ENCODE results near the gene ACVR1C.
A peak's percentile ranks its signal among the peaks of the same experiment; 100 is the strongest.

The ACVR1C gene

GRCh38 chr2:157596992-157597681, 31.5 kb downstream of the ACVR1C start:
- Histone ChIP-seq H3K4me1 (ENCODE audit: control insufficient read depth, low read length) (peaks cover 5% of the 10 kb centered on the region), H3K27ac (ENCODE audit: low read depth, low read length) (no peak overlapping the region), H3K36me3 (ENCODE audit: control insufficient read depth, low read length) (no peaks in the 10 kb centered on the region), H3K4me2 (ENCODE audit: low read length) (no peak overlapping the region), H3K9me2 (replicated peaks; ENCODE audit: control insufficient read depth, low read length) (no peaks in the 10 kb centered on the region), H3K9me3 (ENCODE audit: control insufficient read depth, insufficient read depth, low read length) (no peaks in the 10 kb centered on the region), H4K20me1 (ENCODE audit: control insufficient read depth, insufficient read depth, low read depth, low read length) (no peaks in the 10 kb centered on the region), H3F3A (ENCODE audit: control insufficient read depth, insufficient read depth) (no peaks in the 10 kb centered on the region), H3K79me2 (ENCODE audit: control insufficient read depth, low read length) (no peaks in the 10 kb centered on the region), H3K27me3 (ENCODE audit: control insufficient read depth, low read length) (peaks cover 17% of the 10 kb centered on the region), H3K4me3 (ENCODE audit: low read length) (no peak overlapping the region)
- no peak for TF ChIP-seq CTCF (IDR thresholded peaks at IDR 0.05; ENCODE audit: low read depth, low read length, poor library complexity, severe bottlenecking)
- no peak for TF ChIP-seq EZH2phosphoT487 (IDR thresholded peaks at IDR 0.05; ENCODE audit: borderline replicate concordance, low read length)

GRCh38 chr2:157593411-157593810, 35.3 kb downstream of the ACVR1C start:
- peaks cover 2% of the 10 kb centered on the region; the same call in 1 of the 2 replicates for H3K27me3 ChIP-seq (ENCODE audit: control insufficient read depth, low read length)
- H3K9me3 ChIP-seq (ENCODE audit: control insufficient read depth, insufficient read depth, low read length) = no peaks in the 10 kb centered on the region
- H3K4me1 ChIP-seq (ENCODE audit: control insufficient read depth, low read length) = peaks cover 5% of the 10 kb centered on the region
- no peak overlapping the region for H3K27ac ChIP-seq (ENCODE audit: low read depth, low read length)
- H3K36me3 ChIP-seq (ENCODE audit: control insufficient read depth, low read length) = no peaks in the 10 kb centered on the region
- no peak overlapping the region for H3K4me3 ChIP-seq (ENCODE audit: low read length)
- H3K9me2 ChIP-seq (replicated peaks; ENCODE audit: control insufficient read depth, low read length) = no peaks in the 10 kb centered on the region
- H3K4me2 ChIP-seq (ENCODE audit: low read length) = no peak overlapping the region
- H3K79me2 ChIP-seq (ENCODE audit: control insufficient read depth, low read length) = no peaks in the 10 kb centered on the region
- H4K20me1 ChIP-seq (ENCODE audit: control insufficient read depth, insufficient read depth, low read depth, low read length) = no peaks in the 10 kb centered on the region
- no peak for TF ChIP-seq EZH2phosphoT487 (IDR thresholded peaks at IDR 0.05; ENCODE audit: borderline replicate concordance, low read length)
- no peak for TF ChIP-seq CTCF (IDR thresholded peaks at IDR 0.05; ENCODE audit: low read depth, low read length, poor library complexity, severe bottlenecking)
- H3F3A ChIP-seq (ENCODE audit: control insufficient read depth, insufficient read depth) = no peaks in the 10 kb centered on the region

GRCh38 chr2:157592948-157593347, 35.7 kb downstream of the ACVR1C start:
- Histone ChIP-seq H3K79me2 (ENCODE audit: control insufficient read depth, low read length) (no peaks in the 10 kb centered on the region), H4K20me1 (ENCODE audit: control insufficient read depth, insufficient read depth, low read depth, low read length) (no peaks in the 10 kb centered on the region), H3K4me2 (ENCODE audit: low read length) (no peak overlapping the region), H3F3A (ENCODE audit: control insufficient read depth, insufficient read depth) (no peaks in the 10 kb centered on the region), H3K4me3 (ENCODE audit: low read length) (no peak overlapping the region), H3K4me1 (ENCODE audit: control insufficient read depth, low read length) (peaks cover 5% of the 10 kb centered on the region), H3K27me3 (ENCODE audit: control insufficient read depth, low read length) (peaks cover 2% of the 10 kb centered on the region; the same call in 1 of the 2 replicates), H3K27ac (ENCODE audit: low read depth, low read length) (no peak overlapping the region), H3K36me3 (ENCODE audit: control insufficient read depth, low read length) (no peaks in the 10 kb centered on the region), H3K9me3 (ENCODE audit: control insufficient read depth, insufficient read depth, low read length) (no peaks in the 10 kb centered on the region), H3K9me2 (replicated peaks; ENCODE audit: control insufficient read depth, low read length) (no peaks in the 10 kb centered on the region)
- TF ChIP-seq CTCF (IDR thresholded peaks at IDR 0.05; ENCODE audit: low read depth, low read length, poor library complexity, severe bottlenecking) (peak; percentile 47), EZH2phosphoT487 (IDR thresholded peaks at IDR 0.05; ENCODE audit: borderline replicate concordance, low read length) (no peak)

Measured in DOHH2 (cell line).